Stimulated activated CD4-positive, alpha-beta T cell treated with anti-CD3 and anti-CD28 coated beads, Interleukin-2, amount 100 ng/mL, for 48 hours (primary cell): ENCODE data around the gene EPHB1.

ENCODE experiments used
- DNase-seq, 2 donors: peaks; one replicate each; pipeline ENCODE4 v3.0.0-alpha.2; 2020

Gene EPHB1

DNA sequence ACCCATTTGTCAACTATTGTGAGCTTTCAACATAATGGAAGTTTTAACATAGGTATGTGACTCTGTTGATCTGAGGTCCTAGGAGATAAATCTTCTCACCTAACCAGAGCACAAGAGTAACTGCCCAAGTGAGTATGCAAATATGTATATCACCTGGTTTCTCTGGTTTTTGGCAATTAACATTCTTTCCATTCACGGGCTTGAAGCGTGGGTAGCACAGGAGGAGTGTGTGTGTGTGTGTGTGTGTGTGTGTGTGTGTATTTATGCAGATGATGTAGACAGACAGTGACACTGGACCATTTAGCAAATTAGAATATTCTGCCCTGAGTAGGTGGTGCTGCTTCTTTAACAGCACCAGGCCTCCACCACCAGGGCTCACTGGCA lies 15.0 kb downstream of the EPHB1 start:
- DNase-seq = no peak

DNA sequence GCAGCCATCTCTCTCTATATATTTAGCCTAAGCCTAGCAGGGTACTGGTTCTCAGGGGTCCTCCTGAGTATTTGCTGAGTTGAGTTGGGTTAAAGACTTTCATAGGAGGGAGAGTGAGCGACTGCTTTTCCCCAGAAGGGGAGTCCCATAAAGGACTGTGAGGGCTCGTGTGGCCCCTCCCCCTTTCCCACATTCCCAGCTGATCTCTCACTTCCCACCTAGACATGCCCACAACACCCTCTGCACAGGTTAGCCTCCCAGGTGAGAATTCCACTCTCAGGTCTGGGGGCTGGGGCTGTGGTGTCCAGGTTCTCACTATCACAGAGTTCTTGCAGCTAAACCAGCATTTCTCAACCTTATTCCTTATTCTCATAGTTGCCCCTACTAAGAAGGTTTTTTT lies 15.8 kb downstream of the EPHB1 start:
- no peak for DNase-seq

DNA sequence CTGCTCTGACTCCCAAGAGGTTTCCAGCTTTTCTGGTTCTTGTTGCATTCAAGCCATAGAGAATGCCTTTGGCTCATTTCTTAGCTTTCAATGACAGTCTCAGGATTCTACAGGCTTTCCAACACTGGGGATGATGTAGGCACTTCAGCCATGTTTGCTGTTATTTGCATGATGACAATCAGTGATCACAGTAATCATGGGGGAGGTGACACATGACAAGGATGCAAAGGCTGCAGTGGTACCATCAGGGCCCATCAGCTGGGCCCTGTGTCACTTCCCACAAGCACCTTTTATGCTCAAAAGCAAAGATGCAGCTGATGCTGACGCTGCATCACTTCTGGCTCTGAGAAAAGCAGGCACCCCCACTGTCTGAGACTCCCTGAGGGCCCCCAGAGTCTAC lies 18.6 kb downstream of the EPHB1 start:
- no peak for DNase-seq

DNA sequence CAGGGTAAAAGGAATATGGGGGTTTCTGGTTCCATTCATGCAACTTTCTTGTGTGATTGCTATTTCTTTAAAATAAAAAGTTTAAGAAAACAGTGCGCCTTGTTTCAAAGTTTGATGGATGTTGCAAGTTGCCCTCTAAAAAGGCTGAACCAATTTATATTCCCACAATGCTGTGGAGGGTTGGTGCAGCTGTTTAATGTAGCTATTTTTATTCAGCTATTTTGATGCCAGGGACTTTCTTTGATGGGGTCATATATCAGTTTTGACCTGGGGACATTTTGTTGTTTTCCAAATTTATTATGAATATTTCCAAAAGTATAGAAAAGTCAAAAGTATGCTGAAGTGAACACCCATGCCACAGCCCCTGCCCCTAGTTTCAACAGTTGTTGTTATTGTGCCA lies 20.5 kb downstream of the EPHB1 start:
- no peak for DNase-seq

DNA sequence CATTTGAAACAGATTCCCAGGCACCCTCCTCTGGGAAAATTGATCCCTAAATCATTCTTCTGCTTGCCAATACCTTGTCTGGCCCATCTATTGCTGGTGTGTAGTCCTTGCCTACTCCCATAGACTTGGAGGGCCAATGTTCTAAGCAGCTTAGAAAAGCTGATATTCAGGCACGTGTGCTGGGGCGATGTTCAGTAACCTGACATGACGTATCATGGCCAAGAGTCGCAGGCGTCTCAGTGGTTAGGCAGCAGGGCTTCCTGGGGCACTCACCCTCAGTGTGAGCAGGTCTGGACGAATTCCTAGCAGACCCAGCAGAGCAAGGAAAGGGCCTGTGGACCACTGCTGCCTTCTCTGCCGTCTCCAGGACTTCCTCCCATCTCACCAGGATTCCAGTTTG lies 21.6 kb downstream of the EPHB1 start:
- no peak for DNase-seq

DNA sequence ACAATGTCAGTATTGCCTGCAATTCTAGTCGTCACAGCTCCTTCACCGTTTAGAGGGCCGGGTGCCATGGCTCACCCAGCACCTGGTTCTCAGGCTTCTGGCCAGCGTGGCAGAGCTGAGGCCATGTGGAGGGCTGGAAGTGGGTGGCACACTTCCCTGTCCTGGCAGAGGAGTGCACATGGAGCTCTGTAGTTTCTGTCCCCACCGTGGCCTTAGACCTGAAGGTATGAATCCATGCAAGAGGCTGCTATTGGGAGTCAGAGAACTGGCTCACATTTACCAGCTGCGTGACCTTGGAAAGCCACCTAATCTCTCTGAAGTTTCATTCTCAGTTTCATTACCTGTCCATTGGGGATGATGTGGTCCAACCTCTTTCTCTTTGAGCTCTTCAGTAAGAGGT lies 22.2 kb downstream of the EPHB1 start:
- no peak for DNase-seq

DNA sequence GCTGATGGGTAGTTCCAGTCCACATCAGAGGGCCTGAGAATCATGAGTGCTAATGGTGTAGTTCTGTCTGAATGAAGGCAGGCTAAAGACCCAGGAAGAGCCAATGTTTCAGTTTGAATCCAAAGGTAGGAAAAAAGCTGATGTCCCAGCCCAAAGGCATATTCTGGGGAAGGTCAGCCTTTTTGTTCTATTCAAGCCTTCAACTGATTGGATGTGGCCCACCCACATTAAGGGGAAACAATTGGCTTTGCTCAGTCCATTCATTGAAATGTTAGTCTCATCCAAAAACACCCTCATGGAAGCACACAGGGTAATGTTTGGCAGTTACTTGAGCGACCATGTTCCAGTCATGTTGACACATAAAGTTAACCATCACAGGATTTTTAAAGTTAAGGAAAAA lies 25.9 kb downstream of the EPHB1 start:
- no peak for DNase-seq

DNA sequence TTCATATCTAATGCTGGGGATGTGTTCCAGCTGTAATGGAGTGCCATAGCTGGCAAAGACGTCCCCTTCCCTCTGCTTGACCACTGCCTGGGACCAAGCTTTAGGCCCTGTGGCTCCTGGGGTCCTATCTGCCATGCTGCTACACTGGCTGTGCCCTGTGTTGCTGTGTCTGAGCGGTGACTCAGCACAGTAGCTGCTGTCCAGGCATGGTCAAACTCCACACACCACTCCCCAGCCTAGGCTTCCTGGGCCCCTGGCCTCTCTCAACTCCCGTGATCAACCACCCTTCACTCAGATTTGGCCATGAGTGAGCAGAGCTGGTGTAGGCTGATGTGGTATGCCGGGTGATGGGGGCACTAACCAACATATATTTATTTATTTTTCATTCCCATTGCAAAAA lies 27.0 kb downstream of the EPHB1 start:
- DNase-seq = no peak

DNA sequence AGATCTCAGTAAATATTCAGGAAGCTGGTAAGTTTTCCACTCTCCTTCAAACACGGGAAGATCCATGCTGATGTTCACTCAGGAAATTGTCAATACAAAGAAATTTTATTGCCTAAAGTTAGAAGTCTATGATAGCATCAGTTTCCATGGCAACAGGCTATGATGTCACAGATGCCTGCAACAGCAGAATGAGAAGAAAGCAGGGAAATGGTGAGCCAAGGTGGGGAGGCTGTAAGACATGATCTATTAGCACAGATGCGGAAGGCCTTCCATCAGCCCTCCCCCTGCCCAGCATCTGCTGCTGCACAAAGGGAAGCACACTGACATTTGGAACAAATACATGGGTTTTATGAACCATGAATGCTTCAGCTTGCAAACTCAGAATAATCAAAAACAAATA lies 28.6 kb downstream of the EPHB1 start:
- DNase-seq = no peak

DNA sequence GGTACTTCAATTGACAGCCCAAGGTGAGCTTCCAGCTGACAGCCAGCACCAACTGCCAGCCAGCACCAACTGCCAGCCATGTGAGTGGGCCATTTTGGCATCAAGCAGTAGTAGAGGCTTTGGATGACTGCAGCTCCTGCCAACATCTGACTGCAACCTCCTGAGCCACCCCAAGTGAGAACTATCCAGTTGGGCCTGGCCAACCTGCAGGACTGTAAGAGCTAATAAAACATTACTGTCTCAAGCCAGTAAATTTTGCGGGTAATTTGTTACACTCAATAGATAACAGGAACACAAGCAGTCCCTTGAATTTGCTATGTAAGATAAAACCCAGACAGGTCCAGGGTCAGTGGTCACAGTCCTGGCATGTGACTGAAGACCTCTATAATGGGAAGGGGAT lies 29.7 kb downstream of the EPHB1 start:
- no peak for DNase-seq

DNA sequence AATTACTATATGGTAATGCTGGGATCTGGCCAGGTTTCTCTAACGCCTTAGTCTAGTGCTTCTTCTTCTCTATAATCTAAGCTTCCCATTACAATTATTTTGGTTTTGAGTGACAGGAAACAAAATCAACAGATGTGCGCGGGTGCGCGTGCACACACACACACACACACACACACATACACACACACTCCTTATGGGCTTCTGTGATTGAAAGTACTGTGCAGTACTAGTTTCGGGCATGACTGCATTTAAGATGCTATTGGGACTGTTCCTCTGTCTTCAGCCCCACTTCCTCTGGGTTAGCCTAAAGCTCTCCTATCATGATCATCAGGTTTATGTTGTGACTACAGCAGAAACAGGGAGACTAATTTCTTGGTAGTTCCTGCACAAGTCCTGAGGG lies 32.2 kb downstream of the EPHB1 start:
- DNase-seq = no peak

DNA sequence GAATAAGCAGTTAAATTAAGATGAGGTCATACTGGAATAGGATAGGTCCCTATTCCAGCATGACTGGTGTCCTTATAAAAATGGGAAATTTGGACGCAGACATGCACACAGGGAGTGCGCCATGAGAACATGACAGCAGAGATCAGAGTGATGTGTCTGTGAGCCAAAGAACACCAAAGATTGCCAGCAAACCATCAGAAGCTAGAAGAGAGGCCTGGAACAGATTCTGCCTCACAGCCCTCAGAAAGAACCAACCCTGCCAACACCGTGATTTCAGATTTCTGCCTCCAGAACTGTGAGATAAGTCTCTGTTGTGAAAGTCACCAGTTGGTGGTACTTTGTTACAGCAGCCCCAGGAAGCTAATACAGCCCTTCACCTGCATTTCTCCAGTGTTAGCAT lies 34.7 kb downstream of the EPHB1 start:
- no peak for DNase-seq

DNA sequence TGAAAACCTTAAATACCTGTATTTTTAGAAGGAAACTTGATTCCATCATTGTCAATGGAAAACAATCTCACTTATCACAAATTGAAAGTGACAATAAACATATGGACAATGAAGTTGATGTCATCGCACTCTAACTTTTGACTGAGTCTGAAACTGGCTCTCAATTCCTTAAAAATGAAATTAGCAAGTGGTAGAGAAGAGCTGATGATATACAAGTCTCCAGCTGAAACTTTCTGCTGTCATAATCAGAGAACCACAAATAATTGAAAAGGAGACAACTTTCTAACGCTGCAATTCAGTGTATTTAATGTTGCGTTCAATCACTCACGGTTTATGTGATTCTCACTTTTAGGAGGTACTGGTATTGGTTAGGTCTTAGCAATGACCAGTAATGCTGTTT lies 37.5 kb downstream of the EPHB1 start:
- no peak for DNase-seq

DNA sequence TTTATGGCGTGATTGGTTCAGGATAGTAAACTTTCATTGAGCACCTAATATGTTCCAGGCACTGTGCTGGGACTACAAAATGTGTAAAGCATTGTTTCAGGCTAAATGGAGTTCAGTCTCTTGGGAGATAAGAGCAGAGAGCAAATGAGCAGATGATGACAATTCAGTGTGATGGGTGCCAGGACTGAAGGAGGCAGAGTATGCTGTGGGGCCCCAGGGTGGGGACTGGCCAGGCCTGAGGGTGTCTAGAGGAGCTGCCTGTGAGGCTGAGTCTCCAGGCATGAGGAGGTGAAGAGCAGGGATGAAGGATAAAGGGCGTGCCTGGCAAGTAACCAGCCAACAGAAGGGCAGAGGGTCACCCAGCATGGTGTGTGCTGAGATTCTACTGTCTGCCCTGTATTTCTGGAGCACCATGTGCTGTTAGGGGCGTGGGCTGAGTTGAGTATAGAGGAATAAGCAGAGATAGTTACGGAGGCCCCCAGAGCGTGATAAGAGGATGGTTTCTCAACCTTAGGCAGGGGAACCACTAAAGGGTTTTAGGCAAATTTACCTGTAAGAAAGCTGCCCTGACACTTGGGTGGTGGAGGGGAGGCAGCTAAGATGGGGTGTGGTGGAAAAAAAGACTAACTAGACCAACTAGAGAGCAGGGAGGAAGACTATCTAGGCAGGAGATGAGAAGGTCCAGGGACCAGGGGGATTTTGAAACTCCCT lies 38.5 kb downstream of the EPHB1 start:
- no peak for DNase-seq

DNA sequence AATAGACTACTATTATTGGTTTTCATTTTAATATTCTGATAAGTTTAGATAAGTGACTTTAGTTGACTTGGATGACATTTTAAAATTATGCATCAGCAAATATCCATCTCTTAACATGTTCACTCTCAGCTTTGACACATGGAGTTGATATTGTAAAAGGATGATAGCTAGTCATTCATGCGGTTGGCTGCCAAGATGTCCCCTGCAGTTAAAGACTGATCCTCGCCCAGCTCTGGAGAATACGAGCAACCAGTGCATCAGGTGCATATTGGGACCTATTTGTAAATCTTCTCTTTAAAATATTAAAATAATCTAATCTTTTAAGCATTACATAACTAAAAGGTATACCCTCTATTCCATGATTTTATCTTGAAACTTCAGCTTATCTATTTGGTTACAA lies 41.9 kb downstream of the EPHB1 start:
- no peak for DNase-seq

DNA sequence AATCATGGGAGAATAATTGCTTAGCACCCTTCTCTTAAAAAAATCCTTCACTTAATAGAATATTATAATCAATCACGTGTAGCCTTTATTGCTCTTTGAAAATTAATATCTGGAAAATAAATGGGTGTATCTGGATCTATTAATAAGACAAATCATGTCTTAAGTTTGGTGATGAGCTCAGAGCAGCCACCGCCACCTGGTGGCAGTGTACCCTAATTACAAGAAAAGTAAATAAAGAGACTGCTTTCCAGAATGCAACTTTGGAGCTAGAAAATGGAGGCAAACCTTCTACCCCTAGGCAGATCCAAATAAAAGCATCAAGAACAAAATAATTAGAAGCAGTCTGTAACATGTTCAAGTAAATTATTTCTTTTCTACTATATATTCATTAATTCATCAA lies 43.5 kb downstream of the EPHB1 start:
- DNase-seq = no peak

DNA sequence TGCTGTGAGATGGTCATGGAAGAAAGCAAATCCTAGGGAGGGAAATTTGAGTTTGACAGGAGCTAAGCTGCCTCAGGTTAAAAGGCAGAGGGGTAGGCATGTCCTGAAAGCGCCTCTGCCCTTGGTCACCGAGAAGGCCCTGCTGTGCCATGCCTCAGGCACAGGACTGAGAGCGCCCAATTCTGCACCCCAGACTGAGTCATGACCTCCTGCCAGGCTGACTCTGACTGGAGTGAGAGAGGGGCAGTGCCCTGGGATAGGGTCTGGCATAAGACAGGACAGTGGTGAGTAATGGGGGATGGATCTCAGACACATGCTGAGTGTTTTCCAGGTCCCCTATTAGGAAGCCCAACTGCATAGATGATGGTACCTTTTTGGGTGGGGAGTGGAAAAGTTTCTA lies 44.4 kb downstream of the EPHB1 start:
- DNase-seq = no peak

DNA sequence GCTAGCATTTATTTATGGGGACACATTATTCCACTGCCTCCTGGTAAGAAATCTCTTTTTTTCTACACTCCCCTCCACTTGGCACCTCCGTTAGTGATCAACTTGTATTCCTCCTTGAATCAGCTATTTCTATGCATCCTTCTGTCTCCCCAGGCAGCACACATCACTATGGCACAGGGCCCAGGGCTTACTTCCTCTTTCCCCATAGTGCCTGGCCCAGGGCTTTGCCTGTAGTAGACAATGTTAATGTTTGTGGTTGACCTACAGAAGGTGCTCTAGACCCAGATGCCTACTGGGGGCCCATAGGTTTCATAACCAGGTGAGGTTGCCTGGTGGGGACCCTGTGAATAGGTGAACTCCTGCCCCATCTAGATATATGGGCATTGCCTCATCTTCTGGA lies 44.9 kb downstream of the EPHB1 start:
- DNase-seq = no peak

DNA sequence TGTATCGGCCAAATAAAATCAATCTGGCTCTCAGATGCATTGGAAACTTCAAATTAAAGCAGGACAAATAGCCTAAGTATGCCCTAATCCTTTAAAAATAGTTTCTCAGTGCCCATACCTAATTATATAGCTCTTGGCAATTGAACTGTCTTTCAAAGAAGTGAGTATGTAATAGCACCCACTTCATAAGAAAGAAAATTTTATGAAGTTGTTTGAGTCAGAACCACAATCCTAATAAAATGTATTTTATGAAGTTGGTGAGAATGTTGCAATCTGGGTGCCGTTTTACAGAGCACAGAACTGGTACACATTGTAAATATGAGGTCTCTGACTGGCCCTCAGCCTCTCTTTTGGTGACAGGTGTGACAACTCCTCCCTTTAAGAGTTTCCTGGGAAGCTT lies 45.4 kb downstream of the EPHB1 start:
- no peak for DNase-seq

DNA sequence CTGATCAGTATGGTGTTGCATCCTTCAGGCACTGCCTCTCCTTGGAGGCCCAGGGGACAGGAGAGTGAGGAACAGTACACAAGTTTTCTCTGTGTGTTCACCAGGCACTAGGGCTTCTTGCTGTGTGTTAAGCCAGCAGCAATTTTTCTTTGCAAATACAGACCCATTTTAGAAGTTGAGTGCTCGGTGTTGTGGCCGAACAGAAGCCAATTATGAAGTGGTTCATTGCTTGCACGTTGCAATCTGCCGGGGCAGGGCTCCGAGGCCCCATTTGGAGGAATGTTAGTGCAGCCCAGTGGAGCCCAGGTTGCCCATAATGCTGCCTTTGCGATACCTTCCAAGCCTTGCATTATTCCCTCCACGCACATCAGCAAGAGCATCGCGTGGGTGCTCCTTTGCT lies 51.0 kb downstream of the EPHB1 start:
- DNase-seq = no peak

DNA sequence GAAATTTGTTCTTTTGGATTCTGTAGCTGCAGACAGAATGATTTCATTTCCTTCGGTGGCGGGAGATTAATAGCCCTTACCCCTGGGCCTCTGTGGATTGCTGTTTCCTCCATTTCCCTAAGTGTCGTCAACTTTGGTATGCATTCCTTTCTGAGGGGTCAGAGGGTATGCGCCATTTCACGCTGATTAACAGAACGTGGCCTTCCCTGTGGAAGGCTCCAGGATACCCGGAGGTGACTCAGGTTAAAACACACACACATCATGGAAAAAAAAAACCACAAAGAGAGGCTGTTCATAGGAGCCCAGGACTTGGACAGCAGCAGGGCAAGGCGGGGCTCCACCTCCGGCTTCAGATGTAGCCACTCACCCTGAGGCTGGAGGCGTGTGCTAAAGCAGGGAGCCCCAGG lies 51.9 kb downstream of the EPHB1 start:
- DNase-seq = no peak

DNA sequence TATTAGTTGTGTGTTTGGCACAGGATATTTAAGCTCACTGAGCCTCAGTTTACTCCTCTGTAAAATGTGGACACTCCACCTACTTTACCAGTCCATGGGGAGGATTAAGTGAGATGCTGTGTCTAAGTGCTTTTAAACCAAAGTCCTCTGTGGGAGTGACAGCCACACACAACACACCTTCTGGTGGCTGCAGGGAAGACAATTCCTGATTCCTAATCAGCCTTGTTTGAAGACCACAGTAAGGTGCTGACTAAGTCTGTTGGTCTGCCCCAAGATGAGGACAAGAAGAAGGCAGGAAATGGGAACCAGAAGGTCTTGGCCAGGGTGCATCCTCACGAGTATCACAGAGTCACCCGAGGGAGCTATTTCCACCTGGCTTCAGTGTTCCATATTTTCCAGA lies 52.3 kb downstream of the EPHB1 start:
- no peak for DNase-seq

DNA sequence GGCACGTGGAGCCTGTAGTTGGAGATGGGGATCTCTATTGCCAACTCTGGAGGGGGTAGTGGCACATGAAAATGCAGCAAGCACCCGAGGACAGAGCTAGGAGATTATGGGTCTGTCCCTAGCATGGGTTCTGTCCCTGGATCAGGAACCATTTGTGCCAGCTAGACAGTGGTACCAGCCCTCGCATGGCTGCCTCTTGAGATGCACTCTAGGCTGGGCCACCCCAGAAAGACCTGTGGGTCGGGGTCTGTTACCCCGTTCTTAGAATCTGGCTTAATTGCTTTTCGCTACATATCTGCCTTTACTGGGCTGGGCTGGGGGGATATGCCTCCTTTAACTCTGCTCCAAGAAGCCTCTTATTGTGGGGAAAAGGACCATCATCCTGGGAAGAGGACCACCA lies 54.5 kb downstream of the EPHB1 start:
- DNase-seq = no peak

DNA sequence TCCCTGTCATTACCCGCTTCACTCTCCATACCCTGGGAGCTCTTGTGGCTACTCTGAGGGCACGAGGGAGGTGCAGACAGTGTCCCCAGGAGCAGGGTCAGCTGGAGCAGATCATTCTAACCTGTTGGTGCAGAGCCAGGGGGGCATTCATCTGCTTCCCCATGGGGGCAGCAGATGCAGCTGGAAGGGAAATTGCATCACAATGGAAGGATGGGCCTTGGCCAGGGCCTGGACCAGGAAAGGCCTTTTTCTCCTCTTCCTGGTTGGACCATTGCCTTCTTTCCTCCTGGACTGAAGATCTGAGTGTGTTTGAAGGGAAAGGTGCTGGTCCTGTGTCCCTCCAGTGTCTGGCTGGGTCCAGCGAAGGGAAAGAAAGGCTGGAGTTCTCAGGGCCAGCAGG lies 55.7 kb downstream of the EPHB1 start:
- DNase-seq = no peak

DNA sequence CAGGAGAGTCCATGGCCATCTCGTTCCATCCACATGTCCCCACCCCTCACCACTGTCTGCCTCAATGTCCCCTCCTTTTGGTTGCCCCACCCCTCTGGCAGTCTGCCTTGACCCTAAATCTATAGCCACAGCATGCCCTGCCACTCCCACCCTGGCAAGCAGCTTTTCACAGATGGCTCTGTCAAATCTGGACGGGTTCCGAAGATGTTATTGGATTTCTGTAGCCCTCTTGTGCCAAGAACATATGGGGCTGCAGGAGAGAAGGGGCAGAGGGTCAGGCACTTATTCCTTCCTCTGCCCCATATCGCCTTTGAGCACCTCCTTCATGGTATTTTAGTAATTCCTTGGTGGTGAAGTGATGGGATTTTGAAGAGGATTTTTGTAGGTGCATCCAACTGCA lies 57.1 kb downstream of the EPHB1 start:
- DNase-seq = no peak

DNA sequence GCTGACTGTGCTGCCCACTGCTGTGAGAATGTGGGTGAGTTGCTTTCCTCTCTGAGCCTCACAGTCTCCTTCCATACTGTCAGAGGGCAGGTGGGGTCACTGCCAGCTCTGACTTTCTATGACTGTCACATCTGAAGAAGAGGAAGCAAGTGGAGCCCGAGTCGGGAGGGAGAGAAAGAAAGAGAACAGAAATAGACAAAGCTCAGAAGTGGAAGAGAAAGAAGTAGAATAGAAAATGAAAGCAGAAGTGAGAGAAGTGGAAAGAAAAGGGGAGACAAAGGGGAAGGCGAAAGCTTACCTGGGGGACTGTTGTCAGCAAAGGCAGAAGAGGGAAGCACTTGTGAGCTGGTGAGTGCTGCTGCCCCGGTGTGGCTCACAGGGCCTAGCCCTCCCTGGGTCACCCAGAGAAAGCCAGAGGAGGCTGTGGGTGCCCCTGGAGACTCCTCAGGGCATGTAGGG lies 57.9 kb downstream of the EPHB1 start:
- no peak for DNase-seq
